Activated CD8-positive, alpha-beta memory T cell treated with anti-CD3 and anti-CD28 coated beads, Interleukin-2, amount 10 ng/mL, durations not matched to agents 7 days and 5 days (primary cell): Measurements from ENCODE around the gene DYNC1LI1. TPM values are rescaled to one million over a fixed set of nuclear protein-coding genes. Genes with fewer than 3 reads are reported as not detected.

Experiments
- ATAC-seq: fragments of 150-1000 bp; cut with Tn5 transposase; one replicate; pipeline ENCODE4 v1.10.0; 2021; ENCODE audit warnings: moderate library complexity
- CTCF ChIA-PET: fragments of 350-600 bp; sonication (Branson Sonifier 250); formaldehyde crosslinking; loops from one replicate; lab custom pipeline; 2021; ENCODE audit warnings: antibody characterized with exemption; lab: Charles Lee
- DNase-seq: peaks from one replicate; pipeline ENCODE4 v3.0.0-alpha.2; 2020
- H3K27ac Mint-ChIP-seq: one replicate; pipeline ENCODE4 v1.8.0; 2021; ENCODE audit warnings: mild to moderate bottlenecking, mixed read lengths
- H3K27me3 Mint-ChIP-seq: one replicate; pipeline ENCODE4 v1.8.0; 2021; ENCODE audit warnings: mixed read lengths
- H3K36me3 Mint-ChIP-seq: one replicate; pipeline ENCODE4 v1.8.0; 2021; ENCODE audit warnings: mild to moderate bottlenecking, mixed read lengths
- H3K4me1 Mint-ChIP-seq: one replicate; pipeline ENCODE4 v1.8.0; 2021; ENCODE audit warnings: mixed read lengths
- H3K4me3 Mint-ChIP-seq: one replicate; pipeline ENCODE4 v1.8.0; 2021; ENCODE audit warnings: mild to moderate bottlenecking, moderate library complexity, mixed read lengths
- H3K9me3 Mint-ChIP-seq: one replicate; pipeline ENCODE4 v1.8.0; 2022; ENCODE audit warnings: low read depth, mixed read lengths
- total RNA-seq, 2 experiments: library from RNA; stranded (reverse); gene quantifications; one replicate each; pipeline ENCODE4 v1.2.3, GENCODE V29; 2021

The DYNC1LI1 gene
- total RNA-seq, 2 experiments from 2014 or later: 31.1 to 32.7 TPM

DNA sequence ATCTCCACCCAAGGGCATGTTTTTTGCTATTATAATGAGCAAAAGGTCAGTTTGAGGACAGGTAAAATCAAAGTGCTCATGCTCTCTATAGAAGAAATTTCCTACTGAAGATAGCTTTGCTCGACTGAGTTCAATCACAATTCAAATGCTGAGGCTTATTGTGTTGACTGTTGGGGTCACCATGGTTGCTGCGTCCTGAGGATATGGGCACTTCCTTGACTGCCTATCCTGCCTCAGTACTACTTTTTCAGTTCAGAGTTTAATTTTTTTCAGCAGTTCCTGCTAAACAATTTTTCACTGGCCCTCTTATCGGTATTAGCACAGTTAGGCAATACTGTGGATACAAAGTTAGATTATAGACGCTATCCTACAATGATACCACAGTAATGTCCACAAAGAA, 64.2 kb downstream of the DYNC1LI1 start:
- CTCF ChIA-PET: interaction anchor here (0.8 to 1.2 kb wide), 4 partner anchors 21 to 275 kb away, joined by 3 to 4 read pairs (median 4); no protein-coding TSS in a partner anchor
- peaks cover 18% of the 10 kb centered on the region for H3K4me1 Mint-ChIP-seq
- no peaks in the 10 kb centered on the region for H3K27me3 Mint-ChIP-seq
- no peak for DNase-seq
- no peaks in the 10 kb centered on the region for H3K9me3 Mint-ChIP-seq
- no peak for ATAC-seq
- H3K27ac Mint-ChIP-seq: no peak overlapping the region
- no peak overlapping the region for H3K4me3 Mint-ChIP-seq
- H3K36me3 Mint-ChIP-seq: no peaks in the 10 kb centered on the region

DNA sequence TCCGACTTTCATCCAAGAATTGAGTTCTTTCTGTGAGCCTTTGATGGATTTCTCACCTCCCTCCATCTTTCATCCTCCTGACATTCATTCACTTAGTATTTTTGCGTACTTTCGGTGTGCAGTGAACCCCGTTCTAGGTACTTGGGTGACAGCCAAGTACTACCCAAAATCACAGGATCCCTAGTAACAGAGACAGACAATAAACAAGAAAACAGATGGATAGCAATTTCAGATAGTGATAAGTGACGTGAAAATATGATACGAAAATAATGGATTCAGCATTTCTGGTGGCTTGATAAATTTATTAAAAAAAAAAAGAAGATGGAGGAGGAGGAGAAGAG, 67.7 kb downstream of the DYNC1LI1 start:
- Mint-ChIP-seq H3K4me1 (peaks cover 39% of the 10 kb centered on the region), H3K9me3 (no peaks in the 10 kb centered on the region), H3K27me3 (no peaks in the 10 kb centered on the region), H3K4me3 (peak overlapping the region; percentile 99), H3K36me3 (peaks cover 5% of the 10 kb centered on the region), H3K27ac (peak overlapping the region; percentile 89)
- ATAC-seq (peak; percentile 2), DNase-seq (no peak)
- CTCF ChIA-PET: interaction anchor here (1.6 kb wide), 1 partner anchor 35 kb away, joined by 7 read pairs; no protein-coding TSS in a partner anchor

GRCh38 chr3:32502118-32502945, 68.3 kb downstream of the DYNC1LI1 start, which contains the start of gene CMTM6:
CMTM6 (minus strand) TSS chr3:32502852; CDS start chr3:32502745, 107 bp downstream.
- Mint-ChIP-seq H3K9me3 (no peaks in the 10 kb centered on the region), H3K4me3 (peak within 1 kb of the TSS; percentile 99), H3K27me3 (no peaks in the 10 kb centered on the region), H3K36me3 (peaks cover 8% of the 10 kb centered on the region), H3K27ac (peak within 1 kb of the TSS; percentile 89), H3K4me1 (peaks cover 39% of the 10 kb centered on the region)
- CTCF ChIA-PET: interaction anchor here (1.1 to 1.8 kb wide), 6 partner anchors 10 to 280 kb away, joined by 3 to 7 read pairs (median 4); no protein-coding TSS in a partner anchor
- ATAC-seq (peak; percentile 87), DNase-seq (peak; percentile 84)

GRCh38 chr3:32501783-32502117, 68.9 kb downstream of the DYNC1LI1 start:
- Mint-ChIP-seq H3K27ac (peak overlapping the region; percentile 89), H3K4me1 (peaks cover 40% of the 10 kb centered on the region), H3K9me3 (no peaks in the 10 kb centered on the region), H3K4me3 (peak overlapping the region; percentile 99), H3K36me3 (peaks cover 9% of the 10 kb centered on the region), H3K27me3 (no peaks in the 10 kb centered on the region)
- CTCF ChIA-PET: interaction anchor here (1.1 to 1.8 kb wide), 8 partner anchors 9 to 280 kb away, joined by 3 to 7 read pairs (median 4); no protein-coding TSS in a partner anchor
- DNase-seq: no peak
- no peak for ATAC-seq

DNA sequence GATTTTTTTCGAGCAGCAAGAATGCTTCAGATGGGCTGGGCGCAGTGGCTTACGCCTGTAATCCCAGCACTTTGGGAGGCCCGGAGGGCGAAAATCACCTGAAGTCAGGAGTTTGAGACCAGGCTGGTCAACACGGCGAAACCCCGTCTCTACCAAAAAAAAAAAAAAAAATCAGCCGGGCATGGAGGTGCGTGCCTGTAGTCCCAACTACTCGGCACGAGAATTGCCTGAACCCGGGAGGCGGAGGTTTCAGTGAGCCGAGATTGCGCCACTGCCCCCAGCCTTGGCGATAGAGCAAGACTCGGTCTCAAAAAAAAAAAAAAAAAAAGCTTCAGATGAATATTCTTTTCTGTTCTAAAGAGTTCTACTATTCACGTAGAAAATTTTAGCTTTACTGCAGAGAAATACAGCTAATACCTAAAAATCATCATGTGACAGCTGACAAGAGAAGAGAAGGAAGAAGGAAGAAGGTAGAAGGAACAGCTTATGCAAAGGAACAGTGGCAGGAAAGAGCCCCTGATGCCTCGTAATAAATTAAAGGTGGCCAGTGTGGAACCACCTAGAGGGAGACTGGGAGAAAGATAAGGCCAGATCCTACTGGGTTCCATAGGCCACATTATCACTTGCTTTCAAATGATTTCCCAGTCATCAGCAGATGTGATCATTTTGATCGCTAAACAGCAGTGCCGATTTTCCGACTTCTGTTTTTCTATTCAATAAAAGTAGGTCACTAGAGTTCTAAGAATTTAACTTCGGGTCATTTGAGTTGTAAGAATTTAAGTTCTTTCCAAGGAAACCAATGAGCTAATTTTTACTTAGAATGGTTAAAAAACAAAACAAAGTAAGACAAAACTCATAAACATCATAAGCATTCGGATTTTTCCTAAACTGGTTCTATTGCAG, 69.5 kb downstream of the DYNC1LI1 start:
- Mint-ChIP-seq H3K4me3 (peak overlapping the region; percentile 99), H3K27me3 (no peaks in the 10 kb centered on the region), H3K36me3 (peaks cover 15% of the 10 kb centered on the region), H3K4me1 (peaks cover 43% of the 10 kb centered on the region), H3K27ac (peak overlapping the region; percentile 89), H3K9me3 (no peaks in the 10 kb centered on the region)
- CTCF ChIA-PET: interaction anchor here (0.7 to 1.8 kb wide), 11 partner anchors 9 to 403 kb away, joined by 3 to 7 read pairs (median 3); no protein-coding TSS in a partner anchor
- no peak for ATAC-seq
- no peak for DNase-seq

DNA sequence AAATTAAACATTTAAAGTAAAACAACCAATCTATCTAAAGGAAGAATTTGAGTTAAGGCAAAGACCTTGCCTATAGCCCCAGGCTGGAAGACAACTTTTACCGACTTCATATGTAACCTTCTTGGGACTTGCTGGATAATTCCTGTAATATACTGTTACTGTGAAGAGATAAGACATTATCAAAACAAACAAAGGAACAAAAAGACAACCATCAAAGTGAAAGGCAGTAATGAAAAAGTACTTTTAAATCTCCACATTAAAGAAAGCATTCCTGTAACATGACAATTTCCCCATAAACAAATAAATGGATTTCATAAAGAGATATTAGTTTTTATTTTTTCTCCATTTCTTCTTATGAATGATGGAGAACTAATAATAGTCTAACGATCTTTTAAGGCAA, 70.4 kb downstream of the DYNC1LI1 start:
- DNase-seq (no peak), ATAC-seq (no peak)
- Mint-ChIP-seq H3K4me3 (no peak overlapping the region), H3K27me3 (no peaks in the 10 kb centered on the region), H3K36me3 (peaks cover 19% of the 10 kb centered on the region), H3K27ac (peak overlapping the region; percentile 17), H3K9me3 (no peaks in the 10 kb centered on the region), H3K4me1 (peaks cover 42% of the 10 kb centered on the region)
- CTCF ChIA-PET: interaction anchor here (1.5 to 2.1 kb wide), 3 partner anchors 20 to 203 kb away, joined by 3 to 6 read pairs (median 4); no protein-coding TSS in a partner anchor

- Mint-ChIP-seq H3K36me3 (peaks cover 19% of the 10 kb centered on the region), H3K4me1 (peaks cover 42% of the 10 kb centered on the region), H3K27ac (no peak overlapping the region), H3K27me3 (no peaks in the 10 kb centered on the region), H3K9me3 (no peaks in the 10 kb centered on the region), H3K4me3 (no peak overlapping the region)
- ATAC-seq: no peak
- CTCF ChIA-PET: interaction anchor here (2.1 kb wide), 1 partner anchor 32 kb away, joined by 6 read pairs; no protein-coding TSS in a partner anchor
- no peak for DNase-seq
Observed at GRCh38 chr3:32499585-32499984, 71.1 kb downstream of the DYNC1LI1 start.

DNA sequence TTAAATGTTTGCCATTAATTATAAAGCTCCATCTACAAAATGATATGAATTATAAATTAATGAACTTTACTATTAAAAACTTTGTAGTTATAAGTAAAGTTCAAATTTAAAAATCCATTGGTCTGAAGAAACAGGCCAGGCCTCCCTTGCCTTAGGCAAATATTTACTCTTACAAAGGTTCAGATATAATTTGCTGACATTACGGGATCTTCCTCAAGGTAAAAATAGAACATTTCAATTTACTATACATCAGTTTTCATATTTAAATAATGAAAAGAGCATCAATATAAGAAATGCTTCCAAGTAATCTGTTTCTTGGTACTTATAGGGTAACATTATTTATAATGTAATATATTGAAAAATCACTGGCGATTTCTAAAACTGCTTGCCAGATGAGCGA, 71.7 kb downstream of the DYNC1LI1 start:
- DNase-seq: no peak
- peaks cover 40% of the 10 kb centered on the region for H3K4me1 Mint-ChIP-seq
- H3K36me3 Mint-ChIP-seq: peaks cover 19% of the 10 kb centered on the region
- H3K9me3 Mint-ChIP-seq: no peaks in the 10 kb centered on the region
- ATAC-seq: no peak
- no peaks in the 10 kb centered on the region for H3K27me3 Mint-ChIP-seq
- no peak overlapping the region for H3K27ac Mint-ChIP-seq
- CTCF ChIA-PET: interaction anchor here (0.7 to 2.1 kb wide), 3 partner anchors 11 to 395 kb away, joined by 3 to 6 read pairs (median 3); no protein-coding TSS in a partner anchor
- H3K4me3 Mint-ChIP-seq: no peak overlapping the region

GRCh38 chr3:32498252-32498651, 72.4 kb downstream of the DYNC1LI1 start:
- Mint-ChIP-seq H3K36me3 (peaks cover 19% of the 10 kb centered on the region), H3K4me1 (peaks cover 37% of the 10 kb centered on the region), H3K27me3 (no peaks in the 10 kb centered on the region), H3K9me3 (no peaks in the 10 kb centered on the region), H3K27ac (no peak overlapping the region), H3K4me3 (no peak overlapping the region)
- DNase-seq (no peak), ATAC-seq (no peak)
- CTCF ChIA-PET: interaction anchor here (0.7 to 2.1 kb wide), 6 partner anchors 12 to 395 kb away, joined by 3 to 6 read pairs (median 4); no protein-coding TSS in a partner anchor

- no peak overlapping the region for H3K4me3 Mint-ChIP-seq
- ATAC-seq: no peak
- peaks cover 21% of the 10 kb centered on the region for H3K4me1 Mint-ChIP-seq
- DNase-seq: no peak
- H3K27ac Mint-ChIP-seq: no peak overlapping the region
- peaks cover 19% of the 10 kb centered on the region for H3K36me3 Mint-ChIP-seq
- H3K27me3 Mint-ChIP-seq: no peaks in the 10 kb centered on the region
- H3K9me3 Mint-ChIP-seq: no peaks in the 10 kb centered on the region
- CTCF ChIA-PET: no interaction called here
Observed at GRCh38 chr3:32495609-32496008, 75.0 kb downstream of the DYNC1LI1 start.

GRCh38 chr3:32495085-32495484, 75.6 kb downstream of the DYNC1LI1 start:
- Mint-ChIP-seq H3K4me3 (no peak overlapping the region), H3K27me3 (no peaks in the 10 kb centered on the region), H3K27ac (no peak overlapping the region), H3K9me3 (no peaks in the 10 kb centered on the region), H3K36me3 (peaks cover 16% of the 10 kb centered on the region), H3K4me1 (peaks cover 17% of the 10 kb centered on the region)
- ATAC-seq (no peak), DNase-seq (no peak)
- CTCF ChIA-PET: no interaction called here

GRCh38 chr3:32493437-32494414, 76.9 kb downstream of the DYNC1LI1 start:
- no peak overlapping the region for H3K4me3 Mint-ChIP-seq
- no peak overlapping the region for H3K27ac Mint-ChIP-seq
- CTCF ChIA-PET: interaction anchor here (0.9 kb wide), 1 partner anchor 11 kb away, joined by 3 read pairs; no protein-coding TSS in a partner anchor
- DNase-seq: no peak
- peaks cover 17% of the 10 kb centered on the region for H3K36me3 Mint-ChIP-seq
- H3K4me1 Mint-ChIP-seq: peaks cover 10% of the 10 kb centered on the region
- H3K9me3 Mint-ChIP-seq: no peaks in the 10 kb centered on the region
- ATAC-seq: no peak
- no peaks in the 10 kb centered on the region for H3K27me3 Mint-ChIP-seq
